OCI-LY7 (cell line): Measurements from ENCODE around the gene CLINT1. TPM values are rescaled to one million over a fixed set of nuclear protein-coding genes. Genes with fewer than 3 reads are reported as not detected.

Experiments
- BruUV-seq: library from RNA; stranded (reverse); fragments of 400-500 nt; replicated peaks from 2 replicates; lab custom pipeline; 2021; lab: Mats Ljungman, UMichigan
- CTCF ChIA-PET: fragments of 300-600 bp; sonication (Branson Sonifier 250); formaldehyde crosslinking; loops from one replicate; lab custom pipeline; 2022; ENCODE audit warnings: antibody characterized with exemption; ENCODE audit not compliant: unreplicated experiment; lab: Charles Lee
- POLR2A ChIA-PET: fragments of 300-600 bp; sonication (Branson Sonifier 250); formaldehyde crosslinking; loops from one replicate; lab custom pipeline; 2022; ENCODE audit warnings: antibody characterized with exemption; lab: Charles Lee
- DNase-seq: peaks from one replicate; pipeline ENCODE4 v3.0.0-alpha.2; 2015; ENCODE audit warnings: low spot score
- H2AFZ ChIP-seq: fragments of 200-600 bp; sonication (generic), shearing (Covaris generic); 2 replicates; pipeline ENCODE4 v1.6.1; 2014; ENCODE audit warnings: mild to moderate bottlenecking, antibody characterized with exemption, low read length, moderate library complexity
- H3K27ac ChIP-seq: fragments of 200-600 bp; sonication (generic); 2 replicates; pipeline ENCODE4 v1.5.1; 2014; ENCODE audit warnings: mixed run types, low read depth, mild to moderate bottlenecking, moderate library complexity, low read length, inconsistent platforms; ENCODE audit not compliant: poor library complexity, severe bottlenecking
- H3K36me3 ChIP-seq: fragments of 200-600 bp; sonication (generic); 2 replicates; pipeline ENCODE4 v1.6.1; 2014; ENCODE audit warnings: mild to moderate bottlenecking, antibody characterized with exemption, low read length, moderate library complexity, mixed read lengths; ENCODE audit not compliant: insufficient read depth
- H3K4me1 ChIP-seq: fragments of 200-600 bp; sonication (generic); 2 replicates; pipeline ENCODE4 v1.5.1; 2014; ENCODE audit warnings: mild to moderate bottlenecking, low read length; ENCODE audit not compliant: insufficient read depth, poor library complexity, severe bottlenecking
- H3K4me2 ChIP-seq: fragments of 200-600 bp; sonication (generic); 2 replicates; pipeline ENCODE4 v1.6.1; 2014; ENCODE audit warnings: mild to moderate bottlenecking, low read length
- H3K4me3 ChIP-seq: fragments of 200-600 bp; sonication (generic); 2 replicates; pipeline ENCODE4 v1.5.1; 2014; ENCODE audit warnings: mild to moderate bottlenecking, low read depth, low read length; ENCODE audit not compliant: poor library complexity, severe bottlenecking
- H3K79me2 ChIP-seq: fragments of 200-600 bp; sonication (generic); 2 replicates; pipeline ENCODE4 v1.6.1; 2016; ENCODE audit warnings: low read depth, mild to moderate bottlenecking, low read length, moderate library complexity, mixed read lengths; ENCODE audit not compliant: insufficient read depth
- H3K9me2 ChIP-seq: fragments of 200-600 bp; sonication (generic); 2 replicates; pipeline ENCODE4 v1.6.1; 2016; ENCODE audit warnings: mild to moderate bottlenecking, low read length, mixed read lengths; ENCODE audit not compliant: insufficient read depth
- H3K9me3 ChIP-seq: fragments of 200-600 bp; sonication (generic); 2 replicates; pipeline ENCODE4 v1.6.1; 2014; ENCODE audit warnings: mild to moderate bottlenecking, mixed run types, low read length, mixed read lengths
- H4K20me1 ChIP-seq: fragments of 200-600 bp; sonication (generic); 2 replicates; pipeline ENCODE4 v1.6.1; 2014; ENCODE audit warnings: mild to moderate bottlenecking, antibody characterized with exemption, low read length, moderate library complexity, mixed read lengths; ENCODE audit not compliant: insufficient read depth
- EZH2phosphoT487 ChIP-seq: fragments of 200-600 bp; sonication (generic); IDR thresholded peaks from 2 replicates; pipeline ENCODE4 v1.6.1; 2018; ENCODE audit warnings: low read depth, borderline replicate concordance, mild to moderate bottlenecking, mixed run types, antibody characterized with exemption, low read length, moderate library complexity, mixed read lengths
- intact Hi-C: fragments of 100-400 bp; cut with micrococcal nuclease; formaldehyde crosslinking; loops from one replicate; pipeline ENCODE4 v1.10.0; 2022; ENCODE audit not compliant: unreplicated experiment
- total RNA-seq, 2 experiments: library from RNA; depleted of rRNA in 1 of 2; stranded (reverse); fragments of >200 nt in 1 of 2; shearing (Covaris generic) in 1 of 2; gene quantifications; 2 replicates each; pipeline ENCODE4 v1.2.3, GENCODE V29; 2014 to 2022
- TF ChIP-seq, protein P1 (sequence below): fragments of 200-600 bp; sonication (generic); conservative IDR thresholded peaks from 2 replicates; pipeline ENCODE4 v1.5.1; 2014; ENCODE audit warnings: mild to moderate bottlenecking, antibody characterized with exemption, low read length, moderate library complexity, mixed read lengths

Gene CLINT1
- total RNA-seq, 2 experiments from 2014 or later = 107 to 135 TPM

DNA sequence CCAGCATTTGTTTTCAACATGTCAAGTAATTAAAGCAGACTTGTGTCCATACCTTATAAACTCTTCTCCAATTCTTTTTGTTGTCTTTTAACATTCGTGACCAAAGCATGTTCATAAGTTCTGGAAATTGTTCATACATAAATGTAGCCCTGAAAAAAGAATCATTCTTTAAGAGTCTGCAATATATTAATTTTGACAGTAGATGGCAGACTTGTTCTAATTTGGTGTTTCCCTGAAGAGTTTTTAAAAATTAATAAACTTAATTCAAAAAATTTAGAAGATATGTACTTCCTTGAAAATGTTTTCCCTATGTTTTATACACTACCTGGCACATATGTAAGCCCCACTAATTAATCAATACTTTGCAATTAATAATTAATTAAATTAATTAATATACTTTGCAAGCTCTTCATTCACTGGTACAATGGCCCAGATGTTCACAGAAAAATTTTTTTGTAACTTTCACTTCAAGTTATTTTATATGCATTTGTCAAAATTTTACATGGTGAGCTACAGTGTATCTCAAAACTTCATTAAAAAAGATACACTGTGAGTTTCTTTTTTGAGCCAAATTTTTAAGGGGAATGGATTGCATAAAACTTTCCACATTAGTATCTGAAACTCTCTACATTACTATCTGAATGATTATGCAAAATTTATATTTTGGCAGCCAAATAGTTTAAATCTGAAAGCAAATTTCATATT, 42.1 kb downstream of the CLINT1 start:
- ChIA-PET POLR2A (interaction anchor here (0.6 to 4.3 kb wide), 6 partner anchors 41 to 135 kb away, joined by 3 to 15 read pairs (median 4); no protein-coding TSS in a partner anchor), CTCF (interaction anchor here (0.5 to 1.1 kb wide), 2 partner anchors 102 to 132 kb away, joined by 3 to 5 read pairs; no protein-coding TSS in a partner anchor)
- peak; percentile 54 for DNase-seq
- H4K20me1 ChIP-seq = no peaks in the 10 kb centered on the region; the same call in 1 of the 2 replicates
- H2AFZ ChIP-seq = no peak overlapping the region
- H3K4me1 ChIP-seq = peaks cover 45% of the 10 kb centered on the region
- H3K36me3 ChIP-seq = peaks cover 67% of the 10 kb centered on the region
- no peak overlapping the region for H3K4me3 ChIP-seq
- H3K9me3 ChIP-seq = peaks cover under 1% of the 10 kb centered on the region; the same call in 1 of the 2 replicates
- peak overlapping the region; percentile 35 for H3K4me2 ChIP-seq
- H3K79me2 ChIP-seq = peaks cover 67% of the 10 kb centered on the region
- TF ChIP-seq EZH2phosphoT487 = no peak
- TF ChIP-seq, protein P1, sequence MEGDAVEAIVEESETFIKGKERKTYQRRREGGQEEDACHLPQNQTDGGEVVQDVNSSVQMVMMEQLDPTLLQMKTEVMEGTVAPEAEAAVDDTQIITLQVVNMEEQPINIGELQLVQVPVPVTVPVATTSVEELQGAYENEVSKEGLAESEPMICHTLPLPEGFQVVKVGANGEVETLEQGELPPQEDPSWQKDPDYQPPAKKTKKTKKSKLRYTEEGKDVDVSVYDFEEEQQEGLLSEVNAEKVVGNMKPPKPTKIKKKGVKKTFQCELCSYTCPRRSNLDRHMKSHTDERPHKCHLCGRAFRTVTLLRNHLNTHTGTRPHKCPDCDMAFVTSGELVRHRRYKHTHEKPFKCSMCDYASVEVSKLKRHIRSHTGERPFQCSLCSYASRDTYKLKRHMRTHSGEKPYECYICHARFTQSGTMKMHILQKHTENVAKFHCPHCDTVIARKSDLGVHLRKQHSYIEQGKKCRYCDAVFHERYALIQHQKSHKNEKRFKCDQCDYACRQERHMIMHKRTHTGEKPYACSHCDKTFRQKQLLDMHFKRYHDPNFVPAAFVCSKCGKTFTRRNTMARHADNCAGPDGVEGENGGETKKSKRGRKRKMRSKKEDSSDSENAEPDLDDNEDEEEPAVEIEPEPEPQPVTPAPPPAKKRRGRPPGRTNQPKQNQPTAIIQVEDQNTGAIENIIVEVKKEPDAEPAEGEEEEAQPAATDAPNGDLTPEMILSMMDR = peak; percentile 98
- H3K9me2 ChIP-seq = no peaks in the 10 kb centered on the region
- peak overlapping the region; percentile 55 for H3K27ac ChIP-seq
- intact Hi-C loops = loop anchor here (1.0 kb wide), 1 partner anchor 131 kb away; no protein-coding TSS in a partner anchor
- BruUV-seq = no TSS peak

DNA sequence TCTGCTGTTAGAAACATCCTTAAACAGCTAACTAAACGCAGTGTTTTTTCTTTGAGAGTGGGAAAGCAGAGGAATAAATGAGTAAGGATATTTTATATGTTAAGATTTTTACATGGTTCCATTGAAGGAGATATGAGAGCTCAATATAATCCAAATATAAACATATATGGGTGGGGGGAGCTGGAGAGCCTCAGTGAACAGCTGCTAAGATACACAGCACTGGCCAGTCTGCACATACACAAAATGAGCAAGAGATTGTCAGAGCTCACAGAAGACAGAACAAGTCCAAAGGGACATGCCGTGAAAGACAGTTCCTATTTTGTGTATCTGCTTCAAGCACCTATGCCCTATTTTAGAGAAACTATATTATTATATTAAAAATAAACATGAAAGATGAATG, 46.9 kb downstream of the CLINT1 start:
- Histone ChIP-seq H3K4me1 (peaks cover 3% of the 10 kb centered on the region), H3K27ac (no peak overlapping the region), H3K36me3 (peaks cover 96% of the 10 kb centered on the region), H3K79me2 (peaks cover 20% of the 10 kb centered on the region; the same call in 1 of the 2 replicates), H3K9me3 (no peaks in the 10 kb centered on the region), H3K4me3 (no peak overlapping the region), H4K20me1 (no peaks in the 10 kb centered on the region), H3K9me2 (no peaks in the 10 kb centered on the region), H2AFZ (no peak overlapping the region), H3K4me2 (no peak overlapping the region)
- no peak for TF ChIP-seq EZH2phosphoT487
- TF ChIP-seq, protein P1 = no peak
- BruUV-seq = no TSS peak
- intact Hi-C loops = no loop called here
- POLR2A ChIA-PET = interaction anchor here (0.6 to 1.7 kb wide), 5 partner anchors 80 to 141 kb away, joined by 3 to 4 read pairs (median 4); no protein-coding TSS in a partner anchor
- no peak for DNase-seq
- CTCF ChIA-PET = no interaction called here
